ENCODE results near the gene CAPN15.
"Not testable (repeated sequence)": the region's sequence is repeated elsewhere in the genome, so short reads cannot be mapped to it uniquely, and the experiment has no call there.

CAPN15 gene

GRCh38 chr16:527015-527903 is at the start of gene CAPN15:
CAPN15 (plus strand) TSS chr16:527712; CDS start chr16:546839, 19,127 bp downstream.
- peak; percentile 93 for DNase-seq
- Histone ChIP-seq H3K4me3 (ENCODE audit: low read depth, low read length) (peak within 1 kb of the TSS; percentile 86), H3K27me3 (ENCODE audit: insufficient read depth, low read depth, severe bottlenecking) (no peaks in the 10 kb centered on the region), H3K36me3 (peaks cover 21% of the 10 kb centered on the region), H3K27ac (peak within 1 kb of the TSS; percentile 90), H3K9me3 (ENCODE audit: severe bottlenecking) (no peaks in the 10 kb centered on the region)
- TF ChIP-seq, protein P1, sequence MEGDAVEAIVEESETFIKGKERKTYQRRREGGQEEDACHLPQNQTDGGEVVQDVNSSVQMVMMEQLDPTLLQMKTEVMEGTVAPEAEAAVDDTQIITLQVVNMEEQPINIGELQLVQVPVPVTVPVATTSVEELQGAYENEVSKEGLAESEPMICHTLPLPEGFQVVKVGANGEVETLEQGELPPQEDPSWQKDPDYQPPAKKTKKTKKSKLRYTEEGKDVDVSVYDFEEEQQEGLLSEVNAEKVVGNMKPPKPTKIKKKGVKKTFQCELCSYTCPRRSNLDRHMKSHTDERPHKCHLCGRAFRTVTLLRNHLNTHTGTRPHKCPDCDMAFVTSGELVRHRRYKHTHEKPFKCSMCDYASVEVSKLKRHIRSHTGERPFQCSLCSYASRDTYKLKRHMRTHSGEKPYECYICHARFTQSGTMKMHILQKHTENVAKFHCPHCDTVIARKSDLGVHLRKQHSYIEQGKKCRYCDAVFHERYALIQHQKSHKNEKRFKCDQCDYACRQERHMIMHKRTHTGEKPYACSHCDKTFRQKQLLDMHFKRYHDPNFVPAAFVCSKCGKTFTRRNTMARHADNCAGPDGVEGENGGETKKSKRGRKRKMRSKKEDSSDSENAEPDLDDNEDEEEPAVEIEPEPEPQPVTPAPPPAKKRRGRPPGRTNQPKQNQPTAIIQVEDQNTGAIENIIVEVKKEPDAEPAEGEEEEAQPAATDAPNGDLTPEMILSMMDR (IDR thresholded peaks at IDR 0.05; ENCODE audit: low read depth, low read length): no peak

GRCh38 chr16:478287-478686 is 49.2 kb upstream of the CAPN15 start:
- H3K9me3 ChIP-seq (ENCODE audit: severe bottlenecking); H3K36me3 ChIP-seq; H3K4me3 ChIP-seq (ENCODE audit: low read depth, low read length); DNase-seq; H3K27ac ChIP-seq; H3K27me3 ChIP-seq (ENCODE audit: insufficient read depth, low read depth, severe bottlenecking): not testable (repeated sequence)

DNA sequence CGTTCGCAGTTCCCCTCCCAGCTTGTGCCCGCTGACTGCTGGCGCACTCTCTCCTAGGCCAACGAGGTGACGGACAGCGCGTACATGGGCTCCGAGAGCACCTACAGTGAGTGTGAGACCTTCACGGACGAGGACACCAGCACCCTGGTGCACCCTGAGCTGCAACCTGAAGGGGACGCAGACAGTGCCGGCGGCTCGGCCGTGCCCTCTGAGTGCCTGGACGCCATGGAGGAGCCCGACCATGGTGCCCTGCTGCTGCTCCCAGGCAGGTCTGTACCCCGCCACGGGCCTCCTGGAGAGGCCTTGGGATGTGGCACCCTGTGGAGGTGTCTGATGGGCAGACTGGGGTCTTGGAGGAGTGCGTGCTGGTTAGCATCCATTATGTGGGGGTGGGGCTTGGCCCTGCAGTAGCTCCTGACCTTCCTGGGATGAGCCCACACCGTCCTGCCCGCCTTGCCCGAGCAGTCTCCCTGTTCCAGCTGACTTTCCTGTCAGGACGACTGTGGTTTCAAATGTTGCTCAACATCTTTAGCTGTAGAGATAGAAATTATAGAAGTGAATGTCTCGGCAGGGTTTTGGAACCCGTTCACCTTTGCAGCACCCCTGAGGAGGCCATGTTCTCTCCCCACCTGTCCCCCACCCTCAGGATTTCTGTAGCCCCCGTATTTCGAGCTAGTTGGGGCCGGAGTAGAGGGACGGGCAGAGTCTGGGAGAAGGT is 44.9 kb upstream of the CAPN15 start:
- H3K9me3 ChIP-seq (ENCODE audit: severe bottlenecking): no peaks in the 10 kb centered on the region
- TF ChIP-seq, protein P1 (IDR thresholded peaks at IDR 0.05; ENCODE audit: low read depth, low read length): no peak
- H3K27ac ChIP-seq: peak overlapping the region; percentile 74
- H3K4me3 ChIP-seq (ENCODE audit: low read depth, low read length): no peak overlapping the region
- H3K27me3 ChIP-seq (ENCODE audit: insufficient read depth, low read depth, severe bottlenecking): no peaks in the 10 kb centered on the region
- no peak for DNase-seq
- H3K36me3 ChIP-seq: peaks cover 19% of the 10 kb centered on the region

- Histone ChIP-seq H3K4me3 (ENCODE audit: low read depth, low read length) (no peak overlapping the region), H3K36me3 (peaks cover 19% of the 10 kb centered on the region), H3K27ac (peak overlapping the region; percentile 74), H3K27me3 (ENCODE audit: insufficient read depth, low read depth, severe bottlenecking) (no peaks in the 10 kb centered on the region), H3K9me3 (ENCODE audit: severe bottlenecking) (no peaks in the 10 kb centered on the region)
- peak; percentile 75 for DNase-seq
- TF ChIP-seq, protein P1 (IDR thresholded peaks at IDR 0.05; ENCODE audit: low read depth, low read length): no peak
Measured at GRCh38 chr16:483341-484075, 44.0 kb upstream of the CAPN15 start.

GRCh38 chr16:489606-490005 is 37.9 kb upstream of the CAPN15 start:
- no peak overlapping the region for H3K4me3 ChIP-seq (ENCODE audit: low read depth, low read length)
- peaks cover 41% of the 10 kb centered on the region for H3K36me3 ChIP-seq
- no peak overlapping the region for H3K27ac ChIP-seq
- H3K27me3 ChIP-seq (ENCODE audit: insufficient read depth, low read depth, severe bottlenecking): no peaks in the 10 kb centered on the region
- no peaks in the 10 kb centered on the region for H3K9me3 ChIP-seq (ENCODE audit: severe bottlenecking)
- TF ChIP-seq, protein P1 (IDR thresholded peaks at IDR 0.05; ENCODE audit: low read depth, low read length): no peak
- no peak for DNase-seq

GRCh38 chr16:490768-491167 is 36.7 kb upstream of the CAPN15 start:
- Histone ChIP-seq H3K36me3 (peaks cover 36% of the 10 kb centered on the region), H3K4me3 (ENCODE audit: low read depth, low read length) (no peak overlapping the region), H3K27ac (no peak overlapping the region), H3K9me3 (ENCODE audit: severe bottlenecking) (no peaks in the 10 kb centered on the region), H3K27me3 (ENCODE audit: insufficient read depth, low read depth, severe bottlenecking) (no peaks in the 10 kb centered on the region)
- TF ChIP-seq, protein P1 (IDR thresholded peaks at IDR 0.05; ENCODE audit: low read depth, low read length): no peak
- DNase-seq: no peak

Data from WERI-Rb-1 (cell line).